ENCODE data around the gene CPPED1.

- TF ChIP-seq, protein P1, sequence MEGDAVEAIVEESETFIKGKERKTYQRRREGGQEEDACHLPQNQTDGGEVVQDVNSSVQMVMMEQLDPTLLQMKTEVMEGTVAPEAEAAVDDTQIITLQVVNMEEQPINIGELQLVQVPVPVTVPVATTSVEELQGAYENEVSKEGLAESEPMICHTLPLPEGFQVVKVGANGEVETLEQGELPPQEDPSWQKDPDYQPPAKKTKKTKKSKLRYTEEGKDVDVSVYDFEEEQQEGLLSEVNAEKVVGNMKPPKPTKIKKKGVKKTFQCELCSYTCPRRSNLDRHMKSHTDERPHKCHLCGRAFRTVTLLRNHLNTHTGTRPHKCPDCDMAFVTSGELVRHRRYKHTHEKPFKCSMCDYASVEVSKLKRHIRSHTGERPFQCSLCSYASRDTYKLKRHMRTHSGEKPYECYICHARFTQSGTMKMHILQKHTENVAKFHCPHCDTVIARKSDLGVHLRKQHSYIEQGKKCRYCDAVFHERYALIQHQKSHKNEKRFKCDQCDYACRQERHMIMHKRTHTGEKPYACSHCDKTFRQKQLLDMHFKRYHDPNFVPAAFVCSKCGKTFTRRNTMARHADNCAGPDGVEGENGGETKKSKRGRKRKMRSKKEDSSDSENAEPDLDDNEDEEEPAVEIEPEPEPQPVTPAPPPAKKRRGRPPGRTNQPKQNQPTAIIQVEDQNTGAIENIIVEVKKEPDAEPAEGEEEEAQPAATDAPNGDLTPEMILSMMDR (IDR thresholded peaks at IDR 0.05; ENCODE audit: low read depth, low read length, missing input control), result no peak
- TF ChIP-seq SP1 (IDR thresholded peaks at IDR 0.05), result no peak
- TF ChIP-seq, protein P2, sequence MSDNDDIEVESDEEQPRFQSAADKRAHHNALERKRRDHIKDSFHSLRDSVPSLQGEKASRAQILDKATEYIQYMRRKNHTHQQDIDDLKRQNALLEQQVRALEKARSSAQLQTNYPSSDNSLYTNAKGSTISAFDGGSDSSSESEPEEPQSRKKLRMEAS (IDR thresholded peaks at IDR 0.05), result no peak
- TF ChIP-seq, protein P3, sequence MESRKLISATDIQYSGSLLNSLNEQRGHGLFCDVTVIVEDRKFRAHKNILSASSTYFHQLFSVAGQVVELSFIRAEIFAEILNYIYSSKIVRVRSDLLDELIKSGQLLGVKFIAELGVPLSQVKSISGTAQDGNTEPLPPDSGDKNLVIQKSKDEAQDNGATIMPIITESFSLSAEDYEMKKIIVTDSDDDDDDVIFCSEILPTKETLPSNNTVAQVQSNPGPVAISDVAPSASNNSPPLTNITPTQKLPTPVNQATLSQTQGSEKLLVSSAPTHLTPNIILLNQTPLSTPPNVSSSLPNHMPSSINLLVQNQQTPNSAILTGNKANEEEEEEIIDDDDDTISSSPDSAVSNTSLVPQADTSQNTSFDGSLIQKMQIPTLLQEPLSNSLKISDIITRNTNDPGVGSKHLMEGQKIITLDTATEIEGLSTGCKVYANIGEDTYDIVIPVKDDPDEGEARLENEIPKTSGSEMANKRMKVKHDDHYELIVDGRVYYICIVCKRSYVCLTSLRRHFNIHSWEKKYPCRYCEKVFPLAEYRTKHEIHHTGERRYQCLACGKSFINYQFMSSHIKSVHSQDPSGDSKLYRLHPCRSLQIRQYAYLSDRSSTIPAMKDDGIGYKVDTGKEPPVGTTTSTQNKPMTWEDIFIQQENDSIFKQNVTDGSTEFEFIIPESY (IDR thresholded peaks at IDR 0.05), result no peak
- no peak for TF ChIP-seq REST (IDR thresholded peaks at IDR 0.05)
- no peak for TF ChIP-seq GABPA (IDR thresholded peaks at IDR 0.05 in 1 of 2, conservative IDR thresholded peaks at IDR 0.05 in 1 of 2)
These were observed 14.9 kb downstream of the CPPED1 start for GRCh38 chr16:12788758-12789157.
